AG04449 (cell line): Measurements from ENCODE around the gene ZNF697.
A peak's percentile ranks its signal among the peaks of the same experiment; 100 is the strongest.

Experiments used
- CTCF ChIA-PET: fragments of 350-600 bp; formaldehyde crosslinking; extraction: SDS; loops from one replicate; lab custom pipeline; 2021; ENCODE audit warnings: antibody characterized with exemption; lab: Yijun Ruan, JAX
- POLR2A ChIA-PET: fragments of 400-600, 350-600 bp; formaldehyde crosslinking; extraction: SDS; loops from one replicate; lab custom pipeline; 2020; ENCODE audit warnings: antibody characterized with exemption, inconsistent platforms; lab: Yijun Ruan, JAX
- DNase-seq: peaks from one replicate; pipeline ENCODE4 v3.0.0-alpha.2; 2010; ENCODE audit warnings: low read depth, low spot score
- H3K4me3 ChIP-seq: 2 replicates; pipeline ENCODE4 v1.5.1; 2011; ENCODE audit warnings: low read depth, mild to moderate bottlenecking, control low read depth, low read length
- CTCF ChIP-seq: IDR thresholded peaks from one replicate; pipeline ENCODE4 v1.5.1; 2011; ENCODE audit warnings: mild to moderate bottlenecking, moderate library complexity, low read length, control low read depth, inconsistent platforms; ENCODE audit not compliant: insufficient read depth; ENCODE audit errors: missing control alignments

The ZNF697 gene

GRCh38 chr1:119660253-119661083, 12.4 kb upstream of the ZNF697 start:
- no peak for TF ChIP-seq CTCF
- ChIA-PET POLR2A (no interaction called here), CTCF (interaction anchor here (1.0 to 40.8 kb wide), 7 partner anchors 10 to 187 kb away, joined by 3 to 1203 read pairs (median 4); partner anchors contain the start of gene ZNF697)
- DNase-seq: no peak
- H3K4me3 ChIP-seq: no peak overlapping the region

- TF ChIP-seq CTCF: no peak
- H3K4me3 ChIP-seq: no peak overlapping the region
- ChIA-PET CTCF (interaction anchor here (1.0 to 40.8 kb wide), 6 partner anchors 9 to 187 kb away, joined by 3 to 1203 read pairs (median 32); partner anchors contain the start of gene ZNF697), POLR2A (no interaction called here)
- no peak for DNase-seq
These were observed 11.6 kb upstream of the ZNF697 start for GRCh38 chr1:119659628-119660027.

- no peak overlapping the region for H3K4me3 ChIP-seq
- ChIA-PET POLR2A (no interaction called here), CTCF (interaction anchor here (1.1 to 40.8 kb wide), 4 partner anchors 8 to 63 kb away, joined by 3 to 1203 read pairs (median 151); no protein-coding TSS in a partner anchor)
- TF ChIP-seq CTCF: no peak
- no peak for DNase-seq
These were observed 8.4 kb upstream of the ZNF697 start for GRCh38 chr1:119656410-119656955.

GRCh38 chr1:119655154-119655553, 7.1 kb upstream of the ZNF697 start:
- TF ChIP-seq CTCF: no peak
- H3K4me3 ChIP-seq: no peak overlapping the region
- no peak for DNase-seq
- CTCF ChIA-PET: interaction anchor here (1.0 to 40.8 kb wide), 6 partner anchors 9 to 89 kb away, joined by 3 to 1203 read pairs (median 8); no protein-coding TSS in a partner anchor
- POLR2A ChIA-PET: no interaction called here

GRCh38 chr1:119653839-119654170, 5.7 kb upstream of the ZNF697 start:
- CTCF ChIA-PET: interaction anchor here (1.0 to 40.8 kb wide), 5 partner anchors 7 to 31 kb away, joined by 3 to 1203 read pairs (median 60); no protein-coding TSS in a partner anchor
- POLR2A ChIA-PET: no interaction called here
- H3K4me3 ChIP-seq: no peak overlapping the region
- no peak for TF ChIP-seq CTCF
- DNase-seq: peak; percentile 56
